ENCODE measurements around the gene ZFAND3.

GRCh38 chr6:38100380-38100779, 280.9 kb downstream of the ZFAND3 start:
- no peak for TF ChIP-seq CTCF (IDR thresholded peaks at IDR 0.05)
- TF ChIP-seq POLR2A (IDR thresholded peaks at IDR 0.05), result no peak
- TF ChIP-seq EP300 (IDR thresholded peaks at IDR 0.05), result no peak

Measured in stomach (tissue), 4 donors.